RWPE1 (cell line): ENCODE data around the gene SCLY.

ENCODE experiments used
- CTCF ChIA-PET: fragments of 350-600 bp; sonication (Branson Sonifier 250); formaldehyde crosslinking; extraction: SDS; loops from one replicate; lab custom pipeline; 2021; lab: Yijun Ruan, JAX
- POLR2A ChIA-PET: fragments of 400-600 bp; formaldehyde crosslinking; extraction: SDS; loops from one replicate; lab custom pipeline; 2020; ENCODE audit warnings: antibody characterized with exemption; ENCODE audit not compliant: low non-redundant PET; lab: Yijun Ruan, JAX
- DNase-seq: peaks from one replicate; pipeline ENCODE4 v3.0.0; 2012; ENCODE audit warnings: low spot score
- H3K27ac ChIP-seq: fragments of 450-650 bp; 2 replicates; pipeline ENCODE4 v1.5.1; 2017
- CTCF ChIP-seq: fragments of 450-650 bp; conservative IDR thresholded peaks from 2 replicates; pipeline ENCODE4 v1.5.1; 2017; ENCODE audit warnings: low read depth, mild to moderate bottlenecking

The SCLY gene

GRCh38 chr2:238060542-238061314 lies at the start of gene SCLY:
Gene SCLY, plus strand, starts transcription at chr2:238061001. Its CDS starts 54 bp downstream, at chr2:238061055.
- H3K27ac ChIP-seq, result peak within 1 kb of the TSS; percentile 83
- CTCF ChIA-PET, result interaction anchor here (0.9 to 1.0 kb wide), 2 partner anchors 8 to 138 kb away, joined by 3 read pairs; no protein-coding TSS in a partner anchor
- TF ChIP-seq CTCF, result no peak
- DNase-seq, result peak; percentile 99
- POLR2A ChIA-PET, result interaction anchor here (0.7 to 1.0 kb wide), 3 partner anchors 12 to 62 kb away, joined by 3 read pairs; no protein-coding TSS in a partner anchor

- H3K27ac ChIP-seq, result no peak overlapping the region
- no peak for TF ChIP-seq CTCF
- DNase-seq, result no peak
- ChIA-PET POLR2A (no interaction called here), CTCF (interaction anchor here (0.9 kb wide), 1 partner anchor 91 kb away, joined by 4 read pairs; no protein-coding TSS in a partner anchor)
Measured at GRCh38 chr2:238013806-238014205, 47.0 kb upstream of the SCLY start.

GRCh38 chr2:238015705-238016104 lies 45.1 kb upstream of the SCLY start:
- ChIA-PET CTCF (interaction anchor here (0.7 to 1.1 kb wide), 2 partner anchors 96 to 158 kb away, joined by 3 to 5 read pairs; no protein-coding TSS in a partner anchor), POLR2A (no interaction called here)
- no peak; the same call in 1 of the 2 replicates for TF ChIP-seq CTCF
- DNase-seq, result no peak
- no peak overlapping the region for H3K27ac ChIP-seq

- ChIA-PET CTCF (no interaction called here), POLR2A (no interaction called here)
- TF ChIP-seq CTCF, result no peak
- H3K27ac ChIP-seq, result no peak overlapping the region
- no peak for DNase-seq
Measured at GRCh38 chr2:238016526-238016925, 44.3 kb upstream of the SCLY start.

GRCh38 chr2:238019962-238020361 lies 40.8 kb upstream of the SCLY start:
- TF ChIP-seq CTCF, result no peak
- peak overlapping the region; percentile 64 for H3K27ac ChIP-seq
- POLR2A ChIA-PET, result no interaction called here
- no peak for DNase-seq
- CTCF ChIA-PET, result no interaction called here

- POLR2A ChIA-PET, result no interaction called here
- CTCF ChIA-PET, result interaction anchor here (0.6 kb wide), 1 partner anchor 855 kb away, joined by 3 read pairs; no protein-coding TSS in a partner anchor
- H3K27ac ChIP-seq, result peak overlapping the region; percentile 13; the same call in 1 of the 2 replicates
- DNase-seq, result no peak
- no peak for TF ChIP-seq CTCF
Measured at GRCh38 chr2:238020816-238021215, 40.0 kb upstream of the SCLY start.
